ENCODE measurements around the gene ARFGAP1. TPM values are rescaled to one million over a fixed set of nuclear protein-coding genes. Genes with fewer than 3 reads are reported as not detected.

The ARFGAP1 gene
- total RNA-seq, 4 donors from 2014 or later: 31.0 to 55.1 (median 36.9) TPM

DNA sequence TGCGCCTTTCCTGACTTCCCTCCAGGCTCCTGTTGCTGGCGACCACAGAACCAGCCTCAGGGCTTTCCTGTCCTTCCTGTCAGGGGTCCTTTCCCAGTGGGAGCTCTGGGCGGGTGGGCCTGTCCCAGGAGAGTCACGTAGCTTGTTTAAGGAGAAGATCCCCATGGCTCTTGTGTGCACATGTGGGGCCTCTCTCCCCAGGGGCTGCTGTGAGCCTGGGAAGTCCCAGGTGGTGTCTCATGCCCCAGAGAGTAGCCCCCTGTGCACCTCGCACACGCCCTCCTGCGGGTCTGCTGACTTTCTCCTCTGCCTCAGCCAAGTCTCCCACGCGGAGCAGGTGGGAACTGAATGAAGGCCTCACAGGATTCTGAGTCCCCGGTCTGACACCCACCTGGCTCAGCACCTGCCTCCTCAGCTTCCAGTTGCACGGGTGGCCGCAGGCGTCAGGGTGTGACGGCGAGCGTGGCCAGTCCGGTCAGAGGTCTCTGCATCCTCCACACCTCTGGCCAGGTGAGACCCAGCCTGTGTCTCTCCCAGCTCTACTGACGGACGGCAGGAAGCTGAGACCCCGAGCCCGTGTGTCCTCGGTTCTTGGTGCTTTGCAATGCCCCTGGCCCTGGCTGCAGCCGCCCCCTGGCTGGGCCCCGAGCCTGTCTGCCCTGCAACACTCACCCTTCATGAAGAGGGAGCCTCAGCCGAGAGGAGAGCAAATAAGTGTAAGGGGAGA lies 12.7 kb upstream of the ARFGAP1 start:
- intact Hi-C loops (cut with DNase I; ENCODE audit: low total_unique reads): no loop called here
- DNase-seq (ENCODE audit: low spot score in 2 of 2): no peak
- TF ChIP-seq, protein P1, sequence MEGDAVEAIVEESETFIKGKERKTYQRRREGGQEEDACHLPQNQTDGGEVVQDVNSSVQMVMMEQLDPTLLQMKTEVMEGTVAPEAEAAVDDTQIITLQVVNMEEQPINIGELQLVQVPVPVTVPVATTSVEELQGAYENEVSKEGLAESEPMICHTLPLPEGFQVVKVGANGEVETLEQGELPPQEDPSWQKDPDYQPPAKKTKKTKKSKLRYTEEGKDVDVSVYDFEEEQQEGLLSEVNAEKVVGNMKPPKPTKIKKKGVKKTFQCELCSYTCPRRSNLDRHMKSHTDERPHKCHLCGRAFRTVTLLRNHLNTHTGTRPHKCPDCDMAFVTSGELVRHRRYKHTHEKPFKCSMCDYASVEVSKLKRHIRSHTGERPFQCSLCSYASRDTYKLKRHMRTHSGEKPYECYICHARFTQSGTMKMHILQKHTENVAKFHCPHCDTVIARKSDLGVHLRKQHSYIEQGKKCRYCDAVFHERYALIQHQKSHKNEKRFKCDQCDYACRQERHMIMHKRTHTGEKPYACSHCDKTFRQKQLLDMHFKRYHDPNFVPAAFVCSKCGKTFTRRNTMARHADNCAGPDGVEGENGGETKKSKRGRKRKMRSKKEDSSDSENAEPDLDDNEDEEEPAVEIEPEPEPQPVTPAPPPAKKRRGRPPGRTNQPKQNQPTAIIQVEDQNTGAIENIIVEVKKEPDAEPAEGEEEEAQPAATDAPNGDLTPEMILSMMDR (IDR thresholded peaks at IDR 0.05): no peak
- no peak for TF ChIP-seq POLR2A (IDR thresholded peaks at IDR 0.05)
- WGBS, 2 donors: 80 to 87% methylated on average over 25 of the region's 25 CpGs
- H3K4me3 ChIP-seq (ENCODE audit: low read depth, poor library complexity, severe bottlenecking): no peak overlapping the region

DNA sequence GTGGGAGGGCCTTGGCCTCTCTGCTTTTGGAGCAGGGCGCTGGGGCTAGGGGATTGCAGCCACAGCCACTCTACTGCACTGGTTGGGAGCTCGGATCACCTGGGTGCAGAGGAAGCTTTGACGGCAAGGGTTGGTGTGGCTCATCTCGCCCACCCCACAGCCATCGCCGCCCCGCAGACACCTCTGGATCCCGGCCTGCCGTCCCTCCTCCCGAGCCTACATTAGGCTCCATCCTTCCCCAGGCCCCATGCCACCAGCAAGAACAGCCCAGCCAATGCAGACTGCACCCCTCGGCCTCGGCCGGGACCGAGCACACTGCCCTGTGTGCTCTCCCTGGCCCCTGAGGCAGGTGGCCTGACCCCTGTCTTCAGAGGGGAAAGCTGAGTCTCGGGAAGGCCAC lies 12.1 kb upstream of the ARFGAP1 start:
- DNase-seq (ENCODE audit: low spot score in 2 of 2): no peak
- WGBS, 2 donors: 92 to 93% methylated on average over 12 to 13 of the region's 15 CpGs
- intact Hi-C loops (cut with DNase I; ENCODE audit: low total_unique reads): no loop called here
- H3K4me3 ChIP-seq (ENCODE audit: low read depth, poor library complexity, severe bottlenecking): no peak overlapping the region
- TF ChIP-seq POLR2A (IDR thresholded peaks at IDR 0.05): no peak
- TF ChIP-seq, protein P1 (IDR thresholded peaks at IDR 0.05): no peak

DNA sequence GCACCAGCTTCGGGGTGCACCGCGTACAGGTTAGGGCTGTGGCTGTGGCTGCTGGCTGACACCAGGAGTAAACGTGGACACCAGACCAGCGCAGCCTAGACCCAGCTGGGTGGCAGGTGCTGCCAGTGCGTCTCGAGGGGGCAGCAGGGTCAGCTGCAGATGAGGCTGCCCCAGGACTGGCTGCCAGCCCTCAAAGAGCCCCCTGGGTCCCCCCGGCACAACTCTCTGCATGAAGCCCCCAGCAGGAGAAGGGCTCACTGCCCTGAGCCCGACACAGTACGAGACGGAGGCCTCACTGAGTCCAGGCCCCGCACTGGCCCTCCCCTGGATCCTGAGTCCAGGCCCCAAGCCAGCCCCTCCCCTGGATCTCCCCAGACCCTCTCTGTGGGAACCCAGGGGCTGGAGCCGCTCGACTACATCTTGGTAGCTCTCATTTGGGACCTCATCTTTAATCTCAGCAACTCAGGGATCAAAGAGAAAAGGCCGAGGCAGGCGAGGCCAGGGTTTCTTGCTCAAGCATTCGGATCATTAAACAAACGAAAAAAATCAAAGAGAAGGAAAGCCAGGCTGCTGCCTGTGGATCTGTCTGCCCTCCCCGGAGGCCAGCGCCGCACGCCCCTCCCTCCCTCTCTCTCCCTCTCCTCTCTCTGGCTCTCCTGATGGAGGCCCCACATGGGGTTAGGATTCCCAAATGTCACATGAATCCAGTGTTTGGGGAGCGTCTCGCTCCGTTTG lies 11.4 kb upstream of the ARFGAP1 start:
- no peak for DNase-seq (ENCODE audit: low spot score in 2 of 2)
- WGBS, 2 donors: 47 to 49% methylated on average over 17 to 23 of the region's 25 CpGs
- no peak overlapping the region for H3K4me3 ChIP-seq (ENCODE audit: low read depth, poor library complexity, severe bottlenecking)
- intact Hi-C loops (cut with DNase I; ENCODE audit: low total_unique reads): no loop called here
- TF ChIP-seq, protein P1 (IDR thresholded peaks at IDR 0.05): no peak

DNA sequence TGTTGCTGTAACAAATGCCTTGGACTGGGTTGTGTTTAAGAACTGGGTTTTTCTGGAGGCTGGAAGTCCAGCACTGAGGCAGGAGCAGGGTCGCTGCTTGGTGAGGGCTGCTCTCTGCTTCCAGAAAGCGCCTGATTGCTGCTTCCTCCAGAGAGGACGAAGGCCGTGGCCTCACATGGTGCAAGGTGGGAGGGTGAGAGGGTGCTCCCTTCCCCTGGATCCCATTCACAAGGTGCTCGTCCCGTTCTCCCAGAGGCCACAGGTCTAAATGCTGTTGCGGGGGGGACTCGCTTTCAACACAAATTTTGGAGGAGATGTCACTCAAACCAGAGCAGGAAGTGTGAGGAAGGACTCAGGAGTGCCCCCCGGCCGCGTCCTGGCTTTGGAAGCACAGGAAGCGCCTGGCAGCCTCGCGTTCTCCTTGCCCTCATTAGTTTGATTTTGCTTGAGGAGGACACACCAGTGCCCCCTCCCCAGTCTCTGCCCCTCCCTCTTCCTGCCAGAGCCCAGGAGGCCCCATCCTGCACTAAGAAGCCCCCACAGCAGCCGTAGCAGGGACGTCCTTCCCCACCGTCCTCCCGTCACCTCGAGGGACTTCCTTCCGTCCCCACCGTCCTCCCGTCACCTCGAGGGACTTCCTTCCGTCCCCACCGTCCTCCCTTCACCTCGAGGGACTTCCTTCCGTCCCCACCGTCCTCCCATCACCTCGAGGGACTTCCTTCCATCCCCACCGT lies 10.7 kb upstream of the ARFGAP1 start:
- no peak for TF ChIP-seq POLR2A (IDR thresholded peaks at IDR 0.05)
- TF ChIP-seq, protein P1 (IDR thresholded peaks at IDR 0.05): no peak
- DNase-seq (ENCODE audit: low spot score in 2 of 2): no peak
- no peak overlapping the region for H3K4me3 ChIP-seq (ENCODE audit: low read depth, poor library complexity, severe bottlenecking)
- WGBS, 2 donors: 44 to 47% methylated on average over 28 to 30 of the region's 30 CpGs
- intact Hi-C loops (cut with DNase I; ENCODE audit: low total_unique reads): no loop called here

DNA sequence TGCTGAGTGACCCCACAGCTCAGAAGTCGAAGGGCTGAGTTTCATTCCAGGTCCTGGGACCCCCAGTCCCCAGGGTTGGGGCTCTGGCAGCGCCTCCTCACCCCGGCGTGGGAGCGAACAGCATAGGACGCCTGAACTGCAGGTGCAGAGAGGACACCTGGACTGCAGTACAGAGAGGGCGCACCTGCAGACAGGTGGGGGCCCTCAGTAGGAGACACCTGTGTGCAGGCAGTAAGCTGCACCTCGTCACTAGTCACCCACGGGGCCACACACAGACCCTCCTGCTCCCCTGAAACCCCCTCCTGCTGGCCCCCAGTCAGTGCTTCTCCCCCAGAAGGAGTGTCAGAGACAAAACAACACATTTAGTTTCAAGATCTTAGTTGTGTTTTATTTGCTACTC lies 9.8 kb upstream of the ARFGAP1 start:
- TF ChIP-seq POLR2A (IDR thresholded peaks at IDR 0.05): no peak
- TF ChIP-seq, protein P1 (IDR thresholded peaks at IDR 0.05): no peak
- no peak overlapping the region for H3K4me3 ChIP-seq (ENCODE audit: low read depth, poor library complexity, severe bottlenecking)
- 79 to 83% methylated on average over 9 of the region's 9 CpGs for WGBS, 2 donors
- intact Hi-C loops (cut with DNase I; ENCODE audit: low total_unique reads): no loop called here
- DNase-seq (ENCODE audit: low spot score in 2 of 2): no peak

All from lower leg skin (tissue), 4 donors.